GM19324 (cell line): ENCODE measurements around the gene CACNA1D.
"Not testable (repeated sequence)": the region's sequence is repeated elsewhere in the genome, so short reads cannot be mapped to it uniquely, and the experiment has no call there.

Source experiments
- ATAC-seq: cut with Tn5 transposase; IDR thresholded peaks from one replicate; pipeline ENCODE4 v1.9.1; 2021; ENCODE audit warnings: mild to moderate bottlenecking, moderate library complexity; ENCODE audit not compliant: unreplicated experiment, low FRiP score

CACNA1D gene

GRCh38 chr3:53645754-53646153 is 151.3 kb downstream of the CACNA1D start:
- no peak for ATAC-seq

- ATAC-seq = peak; percentile 46
Measured at GRCh38 chr3:53646723-53647122, 152.3 kb downstream of the CACNA1D start.

GRCh38 chr3:53649816-53650215 is 155.4 kb downstream of the CACNA1D start:
- no peak for ATAC-seq

- peak; percentile 53 for ATAC-seq
Measured at GRCh38 chr3:53650424-53650823, 156.0 kb downstream of the CACNA1D start.

GRCh38 chr3:53650928-53651661 is 156.7 kb downstream of the CACNA1D start:
- no peak for ATAC-seq

- ATAC-seq = no peak
Measured at GRCh38 chr3:53651927-53652326, 157.5 kb downstream of the CACNA1D start.

GRCh38 chr3:53657651-53658050 is 163.2 kb downstream of the CACNA1D start:
- ATAC-seq = no peak

- ATAC-seq = no peak
Measured at GRCh38 chr3:53658613-53659193, 164.3 kb downstream of the CACNA1D start.

GRCh38 chr3:53659996-53660395 is 165.6 kb downstream of the CACNA1D start:
- no peak for ATAC-seq

GRCh38 chr3:53661480-53661879 is 167.1 kb downstream of the CACNA1D start:
- no peak for ATAC-seq

- ATAC-seq = not testable (repeated sequence)
Measured at GRCh38 chr3:53664812-53665211, 170.4 kb downstream of the CACNA1D start.

GRCh38 chr3:53665608-53666425 is 171.4 kb downstream of the CACNA1D start:
- no peak for ATAC-seq

- no peak for ATAC-seq
Measured at GRCh38 chr3:53668872-53669271, 174.5 kb downstream of the CACNA1D start.

- no peak for ATAC-seq
Measured at GRCh38 chr3:53670721-53671120, 176.3 kb downstream of the CACNA1D start.

GRCh38 chr3:53671192-53671960 is 177.0 kb downstream of the CACNA1D start:
- no peak for ATAC-seq

GRCh38 chr3:53671961-53672299 is 177.5 kb downstream of the CACNA1D start:
- ATAC-seq = no peak

- ATAC-seq = no peak
Measured at GRCh38 chr3:53672981-53673380, 178.6 kb downstream of the CACNA1D start.

GRCh38 chr3:53673722-53674350 is 179.4 kb downstream of the CACNA1D start:
- no peak for ATAC-seq

- ATAC-seq = no peak
Measured at GRCh38 chr3:53674582-53674981, 180.2 kb downstream of the CACNA1D start.

GRCh38 chr3:53675022-53675697 is 180.7 kb downstream of the CACNA1D start:
- no peak for ATAC-seq
